PC-3 (cell line): ENCODE results near the gene DIAPH3. TPM values are rescaled to one million over a fixed set of nuclear protein-coding genes. Genes with fewer than 3 reads are reported as not detected.

ENCODE experiments used
- ATAC-seq: fragments of 200-7000 bp; cut with Tn5 transposase; 2 replicates; pipeline ENCODE4 v1.9.1; 2020; ENCODE audit warnings: mild to moderate bottlenecking, moderate library complexity
- BruUV-seq: library from RNA; stranded (reverse); fragments of 400-500 nt; replicated peaks from 2 replicates; lab custom pipeline; 2021; lab: Mats Ljungman, UMichigan
- CTCF ChIA-PET: fragments of 300-600 bp; sonication (Branson Sonifier 250); formaldehyde crosslinking; loops from one replicate; lab custom pipeline; 2022; ENCODE audit warnings: antibody characterized with exemption; lab: Charles Lee
- POLR2A ChIA-PET: fragments of 300-600 bp; sonication (Branson Sonifier 250); formaldehyde crosslinking; loops from one replicate; lab custom pipeline; 2022; ENCODE audit warnings: antibody characterized with exemption; ENCODE audit not compliant: unreplicated experiment; lab: Charles Lee
- DNase-seq: peaks from one replicate; pipeline ENCODE4 v3.0.0-alpha.2; 2015
- H2AFZ ChIP-seq: fragments of 300-600 bp; sonication (generic); 2 replicates; pipeline ENCODE4 v1.6.0; 2016; ENCODE audit warnings: antibody characterized with exemption, low read length
- H3F3A ChIP-seq: fragments of 300-600 bp; sonication (generic); one replicate; pipeline ENCODE4 v1.6.0; 2017; ENCODE audit warnings: antibody characterized with exemption, low read length, control low read depth, mild to moderate bottlenecking; ENCODE audit not compliant: unreplicated experiment
- H3K27ac ChIP-seq: fragments of 300-600 bp; sonication (generic); 2 replicates; pipeline ENCODE4 v1.5.1; 2016; ENCODE audit warnings: mild to moderate bottlenecking, low read length
- H3K27me3 ChIP-seq: fragments of 300-600 bp; sonication (generic); 2 replicates; pipeline ENCODE4 v1.6.1; 2016; ENCODE audit warnings: low read length, mixed read lengths
- H3K36me3 ChIP-seq: fragments of 300-600 bp; sonication (generic); 2 replicates; pipeline ENCODE4 v1.6.1; 2016; ENCODE audit warnings: low read depth, mixed run types, low read length, mixed read lengths
- H3K4me1 ChIP-seq: fragments of 300-600 bp; sonication (generic); 2 replicates; pipeline ENCODE4 v1.5.1; 2016; ENCODE audit warnings: low read length; ENCODE audit not compliant: insufficient read depth
- H3K4me2 ChIP-seq: fragments of 300-600 bp; sonication (generic); 2 replicates; pipeline ENCODE4 v1.6.0; 2016; ENCODE audit warnings: low read length
- H3K4me3 ChIP-seq: fragments of 300-600 bp; sonication (generic); 2 replicates; pipeline ENCODE4 v1.5.1; 2016; ENCODE audit warnings: mild to moderate bottlenecking, low read length, mixed read lengths
- H3K79me2 ChIP-seq: fragments of 300-600 bp; sonication (generic); 2 replicates; pipeline ENCODE4 v1.6.1; 2017; ENCODE audit warnings: low read length, mixed read lengths
- H3K9ac ChIP-seq: fragments of 300-600 bp; sonication (generic); 2 replicates; pipeline ENCODE4 v1.6.0; 2016; ENCODE audit warnings: mild to moderate bottlenecking, low read length
- H3K9me2 ChIP-seq: fragments of 300-600 bp; sonication (generic); replicated peaks from 2 replicates; pipeline ENCODE4 v1.6.1; 2016; ENCODE audit warnings: mixed run types, low read length, mixed read lengths
- H3K9me3 ChIP-seq: fragments of 300-600 bp; sonication (generic); 2 replicates; pipeline ENCODE4 v1.6.1; 2016; ENCODE audit warnings: low read length, mixed read lengths
- H4K20me1 ChIP-seq: fragments of 300-600 bp; sonication (generic); 2 replicates; pipeline ENCODE4 v1.6.1; 2016; ENCODE audit warnings: low read length, mixed read lengths
- CTCF ChIP-seq: fragments of 300-600 bp; sonication (generic); conservative IDR thresholded peaks from 2 replicates; pipeline ENCODE4 v1.5.1; 2017; ENCODE audit warnings: antibody characterized with exemption, low read depth, mild to moderate bottlenecking, low read length
- EZH2 ChIP-seq: fragments of 300-600 bp; sonication (generic); IDR thresholded peaks from one replicate; pipeline ENCODE4 v1.6.1; 2017; ENCODE audit warnings: antibody characterized with exemption, mild to moderate bottlenecking, low read length; ENCODE audit not compliant: unreplicated experiment
- EZH2phosphoT487 ChIP-seq: fragments of 300-600 bp; sonication (generic); IDR thresholded peaks from 2 replicates; pipeline ENCODE4 v1.6.1; 2018; ENCODE audit warnings: mild to moderate bottlenecking, antibody characterized with exemption, low read length, borderline replicate concordance
- intact Hi-C: fragments of 100-400 bp; cut with micrococcal nuclease; formaldehyde crosslinking; loops from 2 replicates; pipeline ENCODE4 v1.9.0; 2023
- total RNA-seq: library from RNA; depleted of rRNA; stranded (reverse); fragments of >200 nt; gene quantifications from 2 replicates; pipeline ENCODE4 v1.2.3, GENCODE V29; 2014

The DIAPH3 gene
- total RNA-seq, 1 experiment from 2014 or later, result 7.6 TPM

- no peaks in the 10 kb centered on the region for H3F3A ChIP-seq
- H3K79me2 ChIP-seq, result no peaks in the 10 kb centered on the region
- peak; percentile 5 for DNase-seq
- H4K20me1 ChIP-seq, result no peaks in the 10 kb centered on the region
- H3K9me3 ChIP-seq, result no peaks in the 10 kb centered on the region
- H3K27ac ChIP-seq, result no peak overlapping the region
- TF ChIP-seq EZH2phosphoT487, result no peak
- peak; percentile 24; the same call in 1 of the 2 replicates for TF ChIP-seq CTCF
- TF ChIP-seq EZH2, result no peak
- intact Hi-C loops, result no loop called here
- H3K4me2 ChIP-seq, result no peak overlapping the region
- ChIA-PET CTCF (no interaction called here), POLR2A (no interaction called here)
- H3K4me3 ChIP-seq, result no peak overlapping the region
- H3K36me3 ChIP-seq, result no peaks in the 10 kb centered on the region
- ATAC-seq, result no peak
- H3K27me3 ChIP-seq, result peaks cover 10% of the 10 kb centered on the region
- no TSS peak for BruUV-seq
- H3K9me2 ChIP-seq, result no peaks in the 10 kb centered on the region
- no peak overlapping the region for H2AFZ ChIP-seq
- H3K9ac ChIP-seq, result no peak overlapping the region
- no peaks in the 10 kb centered on the region for H3K4me1 ChIP-seq
These were observed 522.5 kb downstream of the DIAPH3 start for GRCh38 chr13:59641261-59641660.

- no peaks in the 10 kb centered on the region for H3K36me3 ChIP-seq
- no peaks in the 10 kb centered on the region for H4K20me1 ChIP-seq
- no peaks in the 10 kb centered on the region for H3K4me1 ChIP-seq
- TF ChIP-seq CTCF (no peak), EZH2 (no peak), EZH2phosphoT487 (no peak)
- H3K9me2 ChIP-seq, result no peaks in the 10 kb centered on the region
- H3K27ac ChIP-seq, result no peak overlapping the region
- no peak overlapping the region for H3K4me3 ChIP-seq
- POLR2A ChIA-PET, result no interaction called here
- ATAC-seq, result no peak
- H3K79me2 ChIP-seq, result no peaks in the 10 kb centered on the region
- no peak overlapping the region for H3K9ac ChIP-seq
- intact Hi-C loops, result no loop called here
- H3K9me3 ChIP-seq, result no peaks in the 10 kb centered on the region
- DNase-seq, result no peak
- no TSS peak for BruUV-seq
- no peaks in the 10 kb centered on the region for H3F3A ChIP-seq
- no peak overlapping the region for H3K4me2 ChIP-seq
- CTCF ChIA-PET, result no interaction called here
- peaks cover 18% of the 10 kb centered on the region for H3K27me3 ChIP-seq
- H2AFZ ChIP-seq, result no peak overlapping the region
These were observed 525.3 kb downstream of the DIAPH3 start for GRCh38 chr13:59638404-59638803.

GRCh38 chr13:59635589-59635988, 528.1 kb downstream of the DIAPH3 start:
- Histone ChIP-seq H3K9me3 (no peaks in the 10 kb centered on the region), H2AFZ (no peak overlapping the region), H3K9me2 (no peaks in the 10 kb centered on the region), H3K27me3 (peaks cover 18% of the 10 kb centered on the region), H3K4me2 (no peak overlapping the region), H4K20me1 (no peaks in the 10 kb centered on the region), H3K4me3 (no peak overlapping the region), H3K79me2 (no peaks in the 10 kb centered on the region), H3K36me3 (no peaks in the 10 kb centered on the region), H3K9ac (no peak overlapping the region), H3K4me1 (no peaks in the 10 kb centered on the region), H3F3A (no peaks in the 10 kb centered on the region), H3K27ac (no peak overlapping the region)
- ChIA-PET CTCF (no interaction called here), POLR2A (no interaction called here)
- no peak for ATAC-seq
- intact Hi-C loops, result no loop called here
- DNase-seq, result no peak
- TF ChIP-seq EZH2phosphoT487 (no peak), EZH2 (no peak), CTCF (no peak)
- no TSS peak for BruUV-seq
